ENCODE measurements around the gene UTF1. TPM values are rescaled to one million over a fixed set of nuclear protein-coding genes. Genes with fewer than 3 reads are reported as not detected.
"Not testable (repeated sequence)": the region's sequence is repeated elsewhere in the genome, so short reads cannot be mapped to it uniquely, and the experiment has no call there.

UTF1 gene
- total and polyA plus RNA-seq, 7 experiments from 2014 or later, result 0.56 TPM; not detected in 6

DNA sequence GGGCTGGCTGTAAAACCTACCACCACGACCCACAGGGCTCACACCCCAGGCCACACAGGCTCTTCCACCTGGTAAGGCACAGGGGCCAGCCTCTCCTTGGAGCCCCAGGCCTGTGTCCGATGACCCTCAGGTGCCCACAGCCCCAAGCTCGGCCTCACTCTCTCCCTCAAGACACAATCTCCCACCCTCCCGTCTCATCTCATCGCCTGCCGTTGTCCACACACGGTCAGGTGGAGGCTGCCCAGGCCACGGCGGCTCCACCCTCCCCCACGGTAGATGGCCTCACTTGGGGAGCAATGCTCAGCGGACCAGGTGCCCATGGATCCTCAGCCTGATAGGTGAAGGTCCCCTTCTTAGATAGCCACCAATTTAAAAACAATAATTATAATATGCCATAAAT lies 8.7 kb upstream of the UTF1 start:
- Mint-ChIP-seq H3K4me1 (peaks cover 0 to 9% (median 0%) of the 10 kb centered on the region in 7 donors), H3K27me3 (peaks cover 9 to 17% (median 10%) of the 10 kb centered on the region in 5 donors), H3K9me3 (peaks cover 0 to 2% (median 0%) of the 10 kb centered on the region in 11 donors), H3K36me3 (no peaks in the 10 kb centered on the region), H3K27ac (peak overlapping the region in 2 of 9 donors; percentile 36 to 49), H3K4me3 (peak overlapping the region in 1 of 10 donors; percentile 4)
- Histone ChIP-seq H3K27me3 (ENCODE audit: control insufficient read depth in 2 of 2, insufficient read depth in 2 of 2, low read length in 2 of 2) (no peaks in the 10 kb centered on the region), H3K27ac (ENCODE audit: low read depth, low read length) (no peak overlapping the region), H3K4me3 (ENCODE audit: low read length) (no peak overlapping the region), H3K36me3 (ENCODE audit: control insufficient read depth in 2 of 3, insufficient read depth in 3 of 3, low read length in 3 of 3) (no peaks in the 10 kb centered on the region), H3K9me3 (ENCODE audit: control insufficient read depth in 2 of 3, low read length in 3 of 3) (no peaks in the 10 kb centered on the region), H3K4me1 (ENCODE audit: control insufficient read depth in 2 of 2, insufficient read depth in 2 of 2, low read length in 2 of 2) (no peaks in the 10 kb centered on the region)
- intact Hi-C loops (cut with micrococcal nuclease), result no loop called here
- POLR2A ChIA-PET, result no interaction called here
- CTCF ChIA-PET, result no interaction called here
- ATAC-seq, result no peak
- DNase-seq, result no peak

DNA sequence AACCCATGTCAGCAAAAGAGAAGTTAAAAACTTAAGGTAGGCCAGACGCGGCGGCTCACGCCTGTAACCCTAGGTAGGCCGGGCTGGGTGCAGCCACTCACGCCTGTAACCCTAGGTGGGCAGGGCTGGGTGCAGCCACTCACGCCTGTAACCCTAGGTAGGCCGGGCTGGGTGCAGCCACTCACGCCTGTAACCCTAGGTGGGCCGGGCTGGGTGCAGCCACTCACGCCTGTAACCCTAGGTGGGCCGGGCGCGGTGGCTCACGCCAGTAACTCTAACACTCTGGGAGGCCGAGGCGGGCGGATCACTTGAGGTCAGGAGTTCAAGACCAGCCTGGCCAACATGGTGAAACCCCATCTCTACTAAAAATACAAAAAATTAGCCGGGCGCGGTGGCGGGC lies 8.3 kb upstream of the UTF1 start:
- H3K27me3 ChIP-seq (ENCODE audit: control insufficient read depth in 2 of 2, insufficient read depth in 2 of 2, low read length in 2 of 2); H3K4me1 ChIP-seq (ENCODE audit: control insufficient read depth in 2 of 2, insufficient read depth in 2 of 2, low read length in 2 of 2); H3K27ac Mint-ChIP-seq; H3K9me3 ChIP-seq (ENCODE audit: control insufficient read depth in 2 of 3, low read length in 3 of 3); H3K36me3 ChIP-seq (ENCODE audit: control insufficient read depth in 2 of 3, insufficient read depth in 3 of 3, low read length in 3 of 3); H3K4me3 ChIP-seq (ENCODE audit: low read length); intact Hi-C loops (cut with micrococcal nuclease); H3K27ac ChIP-seq (ENCODE audit: low read depth, low read length); DNase-seq; H3K36me3 Mint-ChIP-seq; ATAC-seq; POLR2A ChIA-PET; CTCF ChIA-PET; H3K9me3 Mint-ChIP-seq: not testable (repeated sequence)
- H3K4me3 Mint-ChIP-seq, result peak overlapping the region in 1 of 10 donors; percentile 4
- peaks cover 9 to 18% (median 14%) of the 10 kb centered on the region in 5 donors for H3K27me3 Mint-ChIP-seq
- H3K4me1 Mint-ChIP-seq, result peaks cover 0 to 13% (median 2%) of the 10 kb centered on the region in 7 donors

DNA sequence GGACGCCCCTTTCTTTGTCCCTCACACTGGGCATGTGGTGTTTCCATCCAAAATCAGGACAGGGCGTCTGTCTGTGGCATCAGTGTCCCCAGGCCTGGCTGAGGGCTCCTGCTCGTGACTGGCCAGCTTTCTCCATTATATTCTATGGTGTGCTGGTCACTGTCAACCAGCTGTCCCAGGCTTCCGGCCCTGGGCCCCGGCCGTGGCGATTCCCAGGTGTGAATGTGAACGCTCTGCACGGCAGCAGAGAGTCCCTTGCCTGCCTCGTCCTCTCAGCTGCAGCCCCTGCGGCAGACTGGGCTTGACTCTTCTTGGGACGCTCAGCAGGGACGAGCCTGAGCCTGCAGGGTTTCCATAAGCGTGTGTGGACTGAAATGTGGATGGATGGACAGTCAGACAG lies 5.9 kb upstream of the UTF1 start:
- POLR2A ChIA-PET, result no interaction called here
- H3K27ac ChIP-seq (ENCODE audit: low read depth, low read length), result no peak overlapping the region
- Mint-ChIP-seq H3K27ac (no peak overlapping the region), H3K9me3 (peaks cover 0 to 2% (median 0%) of the 10 kb centered on the region in 11 donors), H3K4me3 (no peak overlapping the region), H3K4me1 (peaks cover 0 to 13% (median 2%) of the 10 kb centered on the region in 7 donors), H3K27me3 (peaks cover 20 to 39% (median 33%) of the 10 kb centered on the region in 5 donors), H3K36me3 (no peaks in the 10 kb centered on the region)
- no peak overlapping the region for H3K4me3 ChIP-seq (ENCODE audit: low read length)
- no peaks in the 10 kb centered on the region for H3K4me1 ChIP-seq (ENCODE audit: control insufficient read depth in 2 of 2, insufficient read depth in 2 of 2, low read length in 2 of 2)
- intact Hi-C loops (cut with micrococcal nuclease), result no loop called here
- H3K9me3 ChIP-seq (ENCODE audit: control insufficient read depth in 2 of 3, low read length in 3 of 3), result no peaks in the 10 kb centered on the region
- ATAC-seq (no peak), DNase-seq (no peak)
- CTCF ChIA-PET, result interaction anchor here (1.1 kb wide), 1 partner anchor 81 kb away, joined by 3 read pairs; no protein-coding TSS in a partner anchor
- peaks cover under 1 to 3% of the 10 kb centered on the region in 2 donors for H3K27me3 ChIP-seq (ENCODE audit: control insufficient read depth in 2 of 2, insufficient read depth in 2 of 2, low read length in 2 of 2)
- no peaks in the 10 kb centered on the region for H3K36me3 ChIP-seq (ENCODE audit: control insufficient read depth in 2 of 3, insufficient read depth in 3 of 3, low read length in 3 of 3)

GRCh38 chr10:133224756-133225372 lies 5.2 kb upstream of the UTF1 start:
- H3K4me3 ChIP-seq (ENCODE audit: low read length), result no peak overlapping the region
- H3K36me3 ChIP-seq (ENCODE audit: control insufficient read depth in 2 of 3, insufficient read depth in 3 of 3, low read length in 3 of 3), result no peaks in the 10 kb centered on the region
- ChIA-PET CTCF (interaction anchor here (1.1 kb wide), 1 partner anchor 82 kb away, joined by 3 read pairs; no protein-coding TSS in a partner anchor), POLR2A (no interaction called here)
- peaks cover 0 to 2% (median 0%) of the 10 kb centered on the region in 11 donors for H3K9me3 Mint-ChIP-seq
- H3K4me1 Mint-ChIP-seq, result peaks cover 0 to 17% (median 7%) of the 10 kb centered on the region in 7 donors
- no peaks in the 10 kb centered on the region for H3K36me3 Mint-ChIP-seq
- H3K4me3 Mint-ChIP-seq, result peak overlapping the region in 1 of 10 donors; percentile 72
- H3K27me3 Mint-ChIP-seq, result peaks cover 25 to 43% (median 39%) of the 10 kb centered on the region in 5 donors
- DNase-seq (no peak), ATAC-seq (no peak)
- intact Hi-C loops (cut with micrococcal nuclease), result no loop called here
- H3K27me3 ChIP-seq (ENCODE audit: control insufficient read depth in 2 of 2, insufficient read depth in 2 of 2, low read length in 2 of 2), result peaks cover 3 to 5% of the 10 kb centered on the region in 2 donors
- no peak overlapping the region for H3K27ac ChIP-seq (ENCODE audit: low read depth, low read length)
- no peaks in the 10 kb centered on the region for H3K4me1 ChIP-seq (ENCODE audit: control insufficient read depth in 2 of 2, insufficient read depth in 2 of 2, low read length in 2 of 2)
- no peaks in the 10 kb centered on the region for H3K9me3 ChIP-seq (ENCODE audit: control insufficient read depth in 2 of 3, low read length in 3 of 3)
- no peak overlapping the region for H3K27ac Mint-ChIP-seq

- Histone ChIP-seq H3K4me1 (ENCODE audit: control insufficient read depth in 2 of 2, insufficient read depth in 2 of 2, low read length in 2 of 2) (no peaks in the 10 kb centered on the region), H3K9me3 (ENCODE audit: control insufficient read depth in 2 of 3, low read length in 3 of 3) (no peaks in the 10 kb centered on the region), H3K27me3 (ENCODE audit: control insufficient read depth in 2 of 2, insufficient read depth in 2 of 2, low read length in 2 of 2) (peaks cover 3 to 5% of the 10 kb centered on the region in 2 donors), H3K4me3 (ENCODE audit: low read length) (no peak overlapping the region), H3K36me3 (ENCODE audit: control insufficient read depth in 2 of 3, insufficient read depth in 3 of 3, low read length in 3 of 3) (no peaks in the 10 kb centered on the region), H3K27ac (ENCODE audit: low read depth, low read length) (no peak overlapping the region)
- intact Hi-C loops (cut with micrococcal nuclease), result no loop called here
- Mint-ChIP-seq H3K27me3 (peaks cover 25 to 43% (median 39%) of the 10 kb centered on the region in 5 donors), H3K36me3 (no peaks in the 10 kb centered on the region), H3K4me1 (peaks cover 0 to 17% (median 7%) of the 10 kb centered on the region in 7 donors), H3K9me3 (peaks cover 0 to 2% (median 0%) of the 10 kb centered on the region in 11 donors), H3K27ac (peak overlapping the region in 1 of 9 donors; percentile 49), H3K4me3 (peak overlapping the region in 1 of 10 donors; percentile 72)
- CTCF ChIA-PET, result no interaction called here
- POLR2A ChIA-PET, result no interaction called here
- DNase-seq (peak in 1 of 9 donors; percentile 5), ATAC-seq (no peak)
Observed at GRCh38 chr10:133225707-133226191, 4.3 kb upstream of the UTF1 start.

DNA sequence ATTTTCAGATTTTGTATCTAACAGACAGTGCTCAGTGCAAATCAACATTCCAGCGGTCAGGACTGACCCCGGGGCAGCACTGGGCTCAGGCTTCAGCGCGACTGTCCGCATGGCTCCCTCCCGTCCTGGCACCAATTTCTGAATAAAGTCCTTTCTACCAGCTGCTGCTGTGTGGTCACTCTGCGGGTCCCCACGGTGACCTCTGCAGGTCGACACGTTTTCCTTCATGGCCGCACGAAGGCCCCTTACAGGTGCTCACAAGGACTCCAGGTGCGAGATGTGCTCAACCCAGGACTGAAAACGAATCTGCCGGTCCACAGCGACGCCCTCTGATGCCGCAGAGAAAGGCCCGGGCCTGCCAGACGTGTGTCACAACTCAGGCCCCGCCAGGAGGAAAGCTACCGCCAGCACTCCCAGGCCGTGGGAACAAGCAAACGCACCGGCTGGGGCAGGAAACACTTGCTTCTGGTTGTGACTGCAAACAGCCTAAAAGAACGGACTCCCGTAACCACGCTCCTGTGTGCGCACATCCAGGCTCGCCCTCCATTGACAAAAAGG lies 3.7 kb upstream of the UTF1 start:
- no peak for DNase-seq
- no peaks in the 10 kb centered on the region for H3K9me3 ChIP-seq (ENCODE audit: control insufficient read depth in 2 of 3, low read length in 3 of 3)
- H3K36me3 ChIP-seq (ENCODE audit: control insufficient read depth in 2 of 3, insufficient read depth in 3 of 3, low read length in 3 of 3), result no peaks in the 10 kb centered on the region
- POLR2A ChIA-PET, result no interaction called here
- CTCF ChIA-PET, result no interaction called here
- H3K27me3 ChIP-seq (ENCODE audit: control insufficient read depth in 2 of 2, insufficient read depth in 2 of 2, low read length in 2 of 2), result peaks cover 3 to 5% of the 10 kb centered on the region in 2 donors
- H3K4me1 ChIP-seq (ENCODE audit: control insufficient read depth in 2 of 2, insufficient read depth in 2 of 2, low read length in 2 of 2), result no peaks in the 10 kb centered on the region
- H3K4me1 Mint-ChIP-seq, result peaks cover 0 to 17% (median 7%) of the 10 kb centered on the region in 7 donors
- H3K4me3 Mint-ChIP-seq, result peak overlapping the region in 1 of 10 donors; percentile 72
- H3K27me3 Mint-ChIP-seq, result peaks cover 19 to 43% (median 34%) of the 10 kb centered on the region in 5 donors
- no peak for ATAC-seq
- H3K27ac ChIP-seq (ENCODE audit: low read depth, low read length), result no peak overlapping the region
- H3K36me3 Mint-ChIP-seq, result no peaks in the 10 kb centered on the region
- peak overlapping the region in 1 of 9 donors; percentile 29 for H3K27ac Mint-ChIP-seq
- peaks cover 0 to 2% (median 0%) of the 10 kb centered on the region in 11 donors for H3K9me3 Mint-ChIP-seq
- intact Hi-C loops (cut with micrococcal nuclease), result no loop called here
- no peak overlapping the region for H3K4me3 ChIP-seq (ENCODE audit: low read length)
